Measurements from ENCODE around the gene JAK3.

The JAK3 gene

DNA sequence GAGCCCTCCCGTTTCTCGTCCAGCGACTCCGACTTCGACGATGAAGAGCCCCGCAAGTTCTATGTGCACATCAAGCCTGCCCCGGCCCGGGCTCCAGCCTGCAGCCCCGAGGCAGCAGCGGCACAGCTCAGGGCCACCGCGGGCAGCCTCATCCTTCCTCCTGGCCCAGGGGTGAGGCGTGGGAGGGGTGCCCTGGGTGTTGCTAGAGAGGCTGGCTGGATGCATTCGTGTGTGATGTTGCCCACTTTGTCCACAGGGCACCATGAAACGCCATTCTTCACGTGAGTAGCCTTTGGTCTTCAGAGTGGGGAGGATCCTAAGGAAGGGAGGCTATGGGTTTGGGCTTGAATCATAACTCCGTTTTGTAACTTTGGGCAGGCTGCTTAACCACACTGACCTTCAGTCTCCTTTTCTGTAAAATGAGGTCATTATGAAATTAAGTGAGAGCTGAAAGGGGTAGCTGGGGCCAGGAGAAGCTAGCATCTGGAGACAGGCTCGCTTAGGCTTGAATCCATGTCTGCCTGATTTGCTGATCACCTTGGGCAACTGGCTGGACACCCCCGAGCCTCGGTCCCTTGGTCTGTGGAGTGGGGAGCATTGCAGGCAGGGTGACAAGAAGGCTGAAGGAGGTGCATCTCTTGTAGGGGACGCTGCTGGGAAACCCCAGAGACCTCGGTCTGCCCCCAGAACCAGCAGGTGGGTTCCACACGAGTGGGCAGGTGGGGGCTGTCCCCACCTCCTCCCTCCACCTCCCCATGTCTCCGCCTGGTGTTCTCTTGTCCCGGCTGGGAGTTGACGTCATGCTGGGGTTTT is 71.6 kb downstream of the JAK3 start:
- peak; percentile 76 to 88 (median 80) for DNase-seq

DNA sequence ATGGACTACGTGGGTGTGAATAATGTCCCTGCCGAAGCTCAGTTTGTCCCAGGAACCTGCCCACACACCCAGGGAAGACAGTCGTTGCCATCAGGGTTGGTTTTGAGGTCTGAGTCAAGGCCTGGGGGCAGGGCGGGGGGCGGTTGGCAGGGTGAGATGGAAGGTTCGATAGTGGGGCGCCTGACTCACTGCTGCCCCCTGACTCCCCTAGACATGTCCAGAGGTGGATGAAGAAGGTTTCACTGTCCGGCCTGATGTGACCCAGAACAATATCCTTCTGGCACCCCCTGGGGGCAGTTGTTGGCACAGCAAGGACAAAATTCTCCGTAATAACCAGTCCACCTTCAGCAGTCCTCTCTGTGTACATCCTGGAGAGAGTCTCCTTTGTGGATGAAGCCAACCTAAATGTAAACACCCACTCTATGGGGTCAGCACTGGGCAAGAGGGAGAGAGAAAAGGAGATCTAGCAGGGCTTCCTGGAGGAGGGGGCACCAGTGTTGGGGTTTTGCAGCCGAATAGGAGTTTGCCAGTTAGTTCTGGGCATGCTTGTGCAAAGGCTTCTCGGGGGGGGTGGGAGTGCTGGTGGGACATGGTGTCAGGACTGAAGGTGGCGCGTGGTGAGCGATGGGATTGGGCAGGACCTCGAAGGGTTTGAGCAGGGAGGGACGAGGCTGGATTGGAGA is 72.4 kb downstream of the JAK3 start:
- peak; percentile 52 to 73 (median 66) for DNase-seq

Data from suppressor macrophage (primary cell).